GM23248 (cell line): ENCODE data around the gene MYO7B. TPM values are rescaled to one million over a fixed set of nuclear protein-coding genes. Genes with fewer than 3 reads are reported as not detected.

ENCODE experiments used
- DNase-seq: peaks from one replicate; pipeline ENCODE4 v3.0.0-alpha.2; 2015
- H2AFZ ChIP-seq: fragments of 200-600 bp; sonication (generic); 2 replicates; pipeline ENCODE4 v1.6.1; 2016; ENCODE audit warnings: antibody characterized with exemption
- H3F3A ChIP-seq: fragments of 200-600 bp; sonication (generic); 2 replicates; pipeline ENCODE4 v1.6.1; 2016; ENCODE audit warnings: mild to moderate bottlenecking, antibody characterized with exemption, mixed run types; ENCODE audit not compliant: insufficient read depth
- H3K27ac ChIP-seq: fragments of 200-600 bp; sonication (generic); 2 replicates; pipeline ENCODE4 v1.5.1; 2016; ENCODE audit warnings: mild to moderate bottlenecking
- H3K27me3 ChIP-seq: fragments of 200-600 bp; sonication (generic); replicated peaks from 2 replicates; pipeline ENCODE4 v1.6.1; 2016; ENCODE audit warnings: mild to moderate bottlenecking; ENCODE audit not compliant: insufficient read depth
- H3K36me3 ChIP-seq: fragments of 200-600 bp; sonication (generic); 2 replicates; pipeline ENCODE4 v1.6.1; 2016; ENCODE audit warnings: low read depth, mild to moderate bottlenecking
- H3K4me1 ChIP-seq: fragments of 200-600 bp; sonication (generic); 2 replicates; pipeline ENCODE4 v1.6.1; 2016; ENCODE audit warnings: mild to moderate bottlenecking; ENCODE audit not compliant: insufficient read depth
- H3K4me2 ChIP-seq: fragments of 200-600 bp; sonication (generic); one replicate; pipeline ENCODE4 v1.6.1; 2016; ENCODE audit warnings: mild to moderate bottlenecking; ENCODE audit not compliant: unreplicated experiment
- H3K4me3 ChIP-seq: fragments of 200-600 bp; sonication (generic); 2 replicates; pipeline ENCODE4 v1.5.1; 2016; ENCODE audit warnings: mild to moderate bottlenecking
- H3K79me2 ChIP-seq: fragments of 200-600 bp; sonication (generic); 2 replicates; pipeline ENCODE4 v1.6.1; 2016; ENCODE audit warnings: mild to moderate bottlenecking; ENCODE audit not compliant: insufficient read depth
- H3K9ac ChIP-seq: fragments of 200-600 bp; sonication (generic); 2 replicates; pipeline ENCODE4 v1.6.1; 2016; ENCODE audit warnings: mild to moderate bottlenecking
- H3K9me2 ChIP-seq: fragments of 200-600 bp; sonication (generic); 2 replicates; pipeline ENCODE4 v1.6.1; 2016; ENCODE audit warnings: mixed run types, mild to moderate bottlenecking, moderate library complexity; ENCODE audit not compliant: insufficient read depth
- H3K9me3 ChIP-seq: fragments of 200-600 bp; sonication (generic); one replicate; pipeline ENCODE4 v1.6.1; 2017; ENCODE audit warnings: low read depth
- H4K20me1 ChIP-seq: fragments of 200-600 bp; sonication (generic); 2 replicates; pipeline ENCODE4 v1.6.0; 2016; ENCODE audit not compliant: insufficient read depth
- EZH2 ChIP-seq: fragments of 200-600 bp; sonication (generic); IDR thresholded peaks from 2 replicates; pipeline ENCODE4 v1.6.1; 2018; ENCODE audit warnings: antibody characterized with exemption, mild to moderate bottlenecking; ENCODE audit not compliant: insufficient read depth, poor library complexity, severe bottlenecking
- EZH2phosphoT487 ChIP-seq: fragments of 200-600 bp; sonication (generic); IDR thresholded peaks from 2 replicates; pipeline ENCODE4 v1.6.1; 2018; ENCODE audit warnings: antibody characterized with exemption, moderate library complexity, mild to moderate bottlenecking, low read depth; ENCODE audit not compliant: insufficient read depth
- WGBS, 2 experiments: methylation state at CpG; one replicate each; pipeline ENCODE4 v1.1.6; 2015 to 2017; ENCODE audit warnings: low lambda C conversion rate in 2 of 2, low coverage in 1 of 2; ENCODE audit errors: missing lambda C conversion rate in 2 of 2; 5-methylcytosine and 5-hydroxymethylcytosine counted together
- in situ Hi-C: fragments of 300-500 bp; cut with MboI; formaldehyde crosslinking; loops from 2 replicates; pipeline ENCODE4 v1.15.0; 2020
- polyA plus RNA-seq: library from polyadenylated mRNA; unstranded; fragments of >200 nt; fragmentation: Nextera tagmentation; extraction: Ambion mirVana; gene quantifications from 2 replicates; pipeline ENCODE4 v1.2.1, GENCODE V29; 2016
- total RNA-seq: library from RNA; depleted of rRNA; stranded (reverse); fragments of >200 nt; shearing (Covaris generic); gene quantifications from 2 replicates; pipeline ENCODE4 v1.2.3, GENCODE V29; 2014

MYO7B gene
- total and polyA plus RNA-seq, 2 experiments from 2014 or later: not detected

DNA sequence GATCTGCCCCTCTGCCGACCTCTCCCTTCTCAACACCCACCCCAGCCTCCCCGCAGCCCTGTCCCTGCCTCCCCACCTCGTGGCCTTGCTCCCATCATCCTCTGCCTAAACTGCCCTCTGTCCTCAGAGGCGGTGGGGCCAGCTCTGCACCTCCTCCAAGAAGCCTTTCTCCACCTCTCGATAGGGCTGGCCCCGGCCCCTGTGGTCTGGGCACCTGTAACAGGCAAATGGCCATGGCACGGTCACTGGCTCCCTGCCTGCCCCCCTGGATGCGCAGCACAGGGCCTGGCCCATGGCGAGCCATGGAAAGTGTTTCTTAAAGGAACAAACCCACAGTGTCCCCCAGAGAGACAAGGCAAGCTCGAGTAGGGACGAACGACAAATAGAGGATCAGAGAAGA is 42.0 kb downstream of the MYO7B start:
- Histone ChIP-seq H3K4me2 (no peak overlapping the region), H3K9me2 (no peaks in the 10 kb centered on the region), H3K9ac (no peak overlapping the region), H2AFZ (no peak overlapping the region), H3K27me3 (no peaks in the 10 kb centered on the region), H3F3A (0 out of 2 replicates have a peak, but pooled peaks cover 7% of the 10 kb centered on the region), H3K4me1 (peaks cover 15% of the 10 kb centered on the region), H4K20me1 (no peaks in the 10 kb centered on the region), H3K9me3 (no peaks in the 10 kb centered on the region), H3K4me3 (no peak overlapping the region), H3K27ac (no peak overlapping the region), H3K79me2 (no peaks in the 10 kb centered on the region), H3K36me3 (no peaks in the 10 kb centered on the region)
- in situ Hi-C loops: no loop called here
- WGBS, 2 experiments: 88 to 89% methylated on average over 10 to 12 of the region's 12 CpGs
- no peak for DNase-seq
- TF ChIP-seq EZH2phosphoT487 (no peak), EZH2 (no peak)

DNA sequence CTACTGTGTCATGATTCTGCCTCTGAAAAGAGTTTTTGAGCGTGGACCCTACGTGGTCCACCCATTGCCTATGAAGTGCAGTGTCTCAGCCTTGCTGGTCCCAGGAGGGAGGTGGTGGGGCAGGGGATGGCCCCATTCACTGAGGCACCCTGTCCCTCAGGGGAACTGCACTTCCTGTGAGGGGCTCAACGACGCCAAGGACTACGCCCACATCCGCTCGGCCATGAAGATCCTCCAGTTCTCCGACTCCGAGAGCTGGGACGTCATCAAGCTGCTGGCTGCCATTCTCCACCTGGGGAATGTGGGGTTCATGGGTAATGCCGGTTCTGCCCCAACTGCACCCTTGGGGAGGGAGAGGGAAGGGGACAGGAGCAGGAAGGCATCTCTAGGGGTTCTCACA is 42.5 kb downstream of the MYO7B start:
- H3K4me1 ChIP-seq: peaks cover 15% of the 10 kb centered on the region
- no peaks in the 10 kb centered on the region for H4K20me1 ChIP-seq
- no peaks in the 10 kb centered on the region for H3K9me3 ChIP-seq
- H3K9me2 ChIP-seq: no peaks in the 10 kb centered on the region
- no peak overlapping the region for H3K27ac ChIP-seq
- 94 to 95% methylated on average over 11 of the region's 11 CpGs for WGBS, 2 experiments
- H3F3A ChIP-seq: 0 out of 2 replicates have a peak, but pooled peaks cover 7% of the 10 kb centered on the region
- no peaks in the 10 kb centered on the region for H3K79me2 ChIP-seq
- no peak for DNase-seq
- no peaks in the 10 kb centered on the region for H3K36me3 ChIP-seq
- no peak overlapping the region for H3K9ac ChIP-seq
- in situ Hi-C loops: no loop called here
- H3K27me3 ChIP-seq: no peaks in the 10 kb centered on the region
- no peak overlapping the region for H3K4me2 ChIP-seq
- H3K4me3 ChIP-seq: no peak overlapping the region
- no peak for TF ChIP-seq EZH2
- no peak for TF ChIP-seq EZH2phosphoT487
- H2AFZ ChIP-seq: no peak overlapping the region

DNA sequence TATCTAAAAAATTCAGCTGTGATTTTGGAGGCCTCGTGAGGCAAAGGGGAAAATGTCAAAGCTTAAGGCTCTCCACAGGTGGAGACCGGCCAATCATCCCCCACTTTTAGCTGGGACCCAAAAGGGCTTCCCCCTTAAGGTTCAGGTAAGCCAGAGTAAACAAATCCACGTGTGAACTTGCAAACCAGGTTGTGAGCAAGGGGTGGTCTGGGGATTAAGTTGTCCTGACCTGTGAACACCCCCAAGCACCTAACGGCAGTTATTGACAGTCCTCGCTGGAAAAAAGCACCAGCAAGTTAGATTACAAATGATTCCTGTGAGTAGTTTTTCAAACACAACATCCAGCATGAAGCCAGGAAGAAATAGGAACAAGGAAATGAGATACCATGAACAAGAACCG is 42.9 kb downstream of the MYO7B start:
- no peaks in the 10 kb centered on the region for H3K9me3 ChIP-seq
- no peaks in the 10 kb centered on the region for H3K36me3 ChIP-seq
- in situ Hi-C loops: no loop called here
- no peak overlapping the region for H3K9ac ChIP-seq
- no peak overlapping the region for H3K27ac ChIP-seq
- peaks cover 15% of the 10 kb centered on the region for H3K4me1 ChIP-seq
- no peaks in the 10 kb centered on the region for H4K20me1 ChIP-seq
- 0 out of 2 replicates have a peak, but pooled peaks cover 7% of the 10 kb centered on the region for H3F3A ChIP-seq
- TF ChIP-seq EZH2 (no peak), EZH2phosphoT487 (no peak)
- H3K4me3 ChIP-seq: no peak overlapping the region
- no peaks in the 10 kb centered on the region for H3K79me2 ChIP-seq
- H3K4me2 ChIP-seq: no peak overlapping the region
- H3K27me3 ChIP-seq: no peaks in the 10 kb centered on the region
- no peaks in the 10 kb centered on the region for H3K9me2 ChIP-seq
- no peak for DNase-seq
- WGBS, 2 experiments: 88 to 90% methylated on average over 6 of the region's 6 CpGs
- H2AFZ ChIP-seq: no peak overlapping the region

GRCh38 chr2:127579231-127579630 is 43.7 kb downstream of the MYO7B start:
- no peak for DNase-seq
- Histone ChIP-seq H3K36me3 (no peaks in the 10 kb centered on the region), H3K79me2 (no peaks in the 10 kb centered on the region), H3K9me3 (no peaks in the 10 kb centered on the region), H3K27me3 (no peaks in the 10 kb centered on the region), H3K9me2 (no peaks in the 10 kb centered on the region), H3K4me2 (no peak overlapping the region), H3F3A (0 out of 2 replicates have a peak, but pooled peaks cover 7% of the 10 kb centered on the region), H3K4me1 (peaks cover 15% of the 10 kb centered on the region), H3K27ac (no peak overlapping the region), H3K4me3 (no peak overlapping the region), H4K20me1 (no peaks in the 10 kb centered on the region), H3K9ac (no peak overlapping the region), H2AFZ (no peak overlapping the region)
- 91 to 92% methylated on average over 4 of the region's 4 CpGs for WGBS, 2 experiments
- TF ChIP-seq EZH2phosphoT487: no peak
- no peak for TF ChIP-seq EZH2
- in situ Hi-C loops: no loop called here
